MCF 10A (cell line): Measurements from ENCODE around the gene THOC7. TPM values are rescaled to one million over a fixed set of nuclear protein-coding genes. Genes with fewer than 3 reads are reported as not detected.

Source experiments
- BruUV-seq: library from RNA; stranded (reverse); fragments of 400-500 nt; replicated peaks from 2 replicates; lab custom pipeline; 2021; lab: Mats Ljungman, UMichigan
- CTCF ChIA-PET: fragments of 300-600 bp; sonication (Branson Sonifier 250); formaldehyde crosslinking; extraction: SDS; loops from one replicate; lab custom pipeline; 2021; ENCODE audit warnings: antibody characterized with exemption, inconsistent platforms; lab: Yijun Ruan, JAX
- POLR2A ChIA-PET: fragments of 300-600, 350-650 bp; sonication (Branson Sonifier 250); formaldehyde crosslinking; extraction: SDS; loops from one replicate; lab custom pipeline; 2020; ENCODE audit warnings: antibody characterized with exemption, inconsistent platforms; lab: Yijun Ruan, JAX
- DNase-seq: peaks from one replicate; pipeline ENCODE4 v3.0.0-alpha.2; 2018; ENCODE audit not compliant: unreplicated experiment
- H3K27ac Mint-ChIP-seq: one replicate; pipeline ENCODE4 v1.8.0; 2022; ENCODE audit warnings: mild to moderate bottlenecking, low read depth, mixed read lengths; ENCODE audit not compliant: unreplicated experiment
- H3K27me3 Mint-ChIP-seq: one replicate; pipeline ENCODE4 v1.8.0; 2022; ENCODE audit warnings: mixed read lengths; ENCODE audit not compliant: insufficient read depth, unreplicated experiment
- H3K36me3 Mint-ChIP-seq: one replicate; pipeline ENCODE4 v1.8.0; 2022; ENCODE audit warnings: mild to moderate bottlenecking, moderate library complexity, mixed read lengths; ENCODE audit not compliant: insufficient read depth, unreplicated experiment
- H3K4me1 Mint-ChIP-seq: one replicate; pipeline ENCODE4 v1.8.0; 2022; ENCODE audit warnings: mixed read lengths; ENCODE audit not compliant: insufficient read depth, unreplicated experiment
- H3K4me3 Mint-ChIP-seq: one replicate; pipeline ENCODE4 v1.8.0; 2022; ENCODE audit warnings: mild to moderate bottlenecking, moderate library complexity, mixed read lengths; ENCODE audit not compliant: unreplicated experiment
- H3K9me3 Mint-ChIP-seq: one replicate; pipeline ENCODE4 v1.8.0; 2022; ENCODE audit warnings: mixed read lengths; ENCODE audit not compliant: unreplicated experiment
- CTCF ChIP-seq: fragments of 200-600 bp; IDR thresholded peaks from one replicate; pipeline ENCODE4 v1.8.0; 2022; ENCODE audit warnings: antibody characterized with exemption, mild to moderate bottlenecking; ENCODE audit not compliant: unreplicated experiment
- intact Hi-C: fragments of 100-400 bp; cut with micrococcal nuclease; formaldehyde crosslinking; loops from 2 replicates; pipeline ENCODE4 v1.14.1; 2022
- total RNA-seq: library from RNA; stranded (reverse); gene quantifications from 2 replicates; pipeline ENCODE4 v1.2.3, GENCODE V29; 2022

THOC7 gene
- total RNA-seq, 1 experiment from 2014 or later = 117 TPM

GRCh38 chr3:63845215-63845614 is 18.4 kb downstream of the THOC7 start:
- no TSS peak for BruUV-seq
- no peak overlapping the region for H3K27ac Mint-ChIP-seq
- H3K27me3 Mint-ChIP-seq = no peaks in the 10 kb centered on the region
- no peaks in the 10 kb centered on the region for H3K4me1 Mint-ChIP-seq
- no peak for TF ChIP-seq CTCF
- no peak overlapping the region for H3K4me3 Mint-ChIP-seq
- CTCF ChIA-PET = interaction anchor here (1.2 kb wide), 1 partner anchor 495 kb away, joined by 4 read pairs; no protein-coding TSS in a partner anchor
- H3K9me3 Mint-ChIP-seq = no peaks in the 10 kb centered on the region
- intact Hi-C loops = no loop called here
- POLR2A ChIA-PET = interaction anchor here (1.1 kb wide), 1 partner anchor 9 kb away, joined by 3 read pairs; no protein-coding TSS in a partner anchor
- no peak for DNase-seq
- peaks cover 6% of the 10 kb centered on the region for H3K36me3 Mint-ChIP-seq

GRCh38 chr3:63842127-63842526 is 21.5 kb downstream of the THOC7 start:
- Mint-ChIP-seq H3K9me3 (no peaks in the 10 kb centered on the region), H3K36me3 (peaks cover 6% of the 10 kb centered on the region), H3K27me3 (no peaks in the 10 kb centered on the region), H3K4me1 (no peaks in the 10 kb centered on the region), H3K27ac (no peak overlapping the region), H3K4me3 (no peak overlapping the region)
- intact Hi-C loops = no loop called here
- no peak for TF ChIP-seq CTCF
- BruUV-seq = no TSS peak
- ChIA-PET POLR2A (no interaction called here), CTCF (interaction anchor here (0.6 to 0.7 kb wide), 4 partner anchors 10 to 1173 kb away, joined by 3 to 7 read pairs (median 3); partner anchors contain the start of gene C3orf49)
- DNase-seq = no peak

DNA sequence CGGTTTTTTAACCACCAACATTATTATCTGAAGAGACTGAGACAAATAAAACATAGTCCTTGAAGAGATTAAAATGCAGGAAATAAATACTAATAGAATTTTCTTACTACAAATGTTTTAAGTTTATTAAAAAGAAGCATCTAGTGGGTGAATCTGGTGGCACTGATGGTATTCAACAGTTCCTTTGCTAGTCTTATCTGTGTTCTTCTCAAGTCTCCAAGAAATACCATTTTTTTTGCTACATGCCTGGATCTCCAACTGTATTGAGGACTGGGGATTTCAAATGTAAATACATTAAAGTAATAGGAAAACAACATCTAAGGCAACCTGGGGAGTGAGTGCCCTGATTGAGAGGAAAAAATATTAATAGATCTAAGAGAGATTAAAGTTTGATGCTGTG is 21.9 kb downstream of the THOC7 start:
- no peak for TF ChIP-seq CTCF
- no peaks in the 10 kb centered on the region for H3K4me1 Mint-ChIP-seq
- no peak for DNase-seq
- H3K4me3 Mint-ChIP-seq = no peak overlapping the region
- H3K36me3 Mint-ChIP-seq = peaks cover 6% of the 10 kb centered on the region
- no peaks in the 10 kb centered on the region for H3K9me3 Mint-ChIP-seq
- CTCF ChIA-PET = interaction anchor here (0.6 kb wide), 1 partner anchor 1173 kb away, joined by 3 read pairs; no protein-coding TSS in a partner anchor
- POLR2A ChIA-PET = no interaction called here
- intact Hi-C loops = no loop called here
- H3K27ac Mint-ChIP-seq = no peak overlapping the region
- no TSS peak for BruUV-seq
- H3K27me3 Mint-ChIP-seq = no peaks in the 10 kb centered on the region

DNA sequence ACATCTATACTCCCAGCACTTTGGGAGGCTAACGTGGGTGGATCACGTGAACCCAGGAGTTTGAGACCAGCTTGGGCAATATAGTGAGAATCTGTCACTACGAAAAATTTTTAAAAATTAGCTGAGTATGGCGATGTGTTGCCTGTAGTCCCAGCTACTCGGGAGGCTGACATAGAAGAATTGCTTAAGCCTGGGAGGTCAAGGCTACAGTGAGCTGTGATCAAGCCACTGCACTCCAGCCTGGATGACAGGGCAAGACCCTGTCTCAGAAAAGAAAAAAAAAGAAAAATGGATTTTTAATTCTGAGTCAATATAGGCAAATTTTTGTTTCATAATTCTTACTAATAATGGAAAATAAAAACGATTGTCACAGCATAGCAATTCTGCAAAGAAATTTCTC is 31.2 kb downstream of the THOC7 start:
- ChIA-PET POLR2A (no interaction called here), CTCF (interaction anchor here (0.6 to 5.7 kb wide), 4 partner anchors 13 to 487 kb away, joined by 3 to 42 read pairs (median 4); partner anchors contain the start of gene C3orf49)
- TF ChIP-seq CTCF = no peak
- no peaks in the 10 kb centered on the region for H3K9me3 Mint-ChIP-seq
- no peak overlapping the region for H3K4me3 Mint-ChIP-seq
- intact Hi-C loops = no loop called here
- DNase-seq = no peak
- BruUV-seq = no TSS peak
- no peaks in the 10 kb centered on the region for H3K4me1 Mint-ChIP-seq
- no peaks in the 10 kb centered on the region for H3K27me3 Mint-ChIP-seq
- no peak overlapping the region for H3K27ac Mint-ChIP-seq
- peaks cover 76% of the 10 kb centered on the region for H3K36me3 Mint-ChIP-seq
